ENCODE measurements around the gene NADSYN1.
"Not testable (repeated sequence)": the region's sequence is repeated elsewhere in the genome, so short reads cannot be mapped to it uniquely, and the experiment has no call there.

The NADSYN1 gene

DNA sequence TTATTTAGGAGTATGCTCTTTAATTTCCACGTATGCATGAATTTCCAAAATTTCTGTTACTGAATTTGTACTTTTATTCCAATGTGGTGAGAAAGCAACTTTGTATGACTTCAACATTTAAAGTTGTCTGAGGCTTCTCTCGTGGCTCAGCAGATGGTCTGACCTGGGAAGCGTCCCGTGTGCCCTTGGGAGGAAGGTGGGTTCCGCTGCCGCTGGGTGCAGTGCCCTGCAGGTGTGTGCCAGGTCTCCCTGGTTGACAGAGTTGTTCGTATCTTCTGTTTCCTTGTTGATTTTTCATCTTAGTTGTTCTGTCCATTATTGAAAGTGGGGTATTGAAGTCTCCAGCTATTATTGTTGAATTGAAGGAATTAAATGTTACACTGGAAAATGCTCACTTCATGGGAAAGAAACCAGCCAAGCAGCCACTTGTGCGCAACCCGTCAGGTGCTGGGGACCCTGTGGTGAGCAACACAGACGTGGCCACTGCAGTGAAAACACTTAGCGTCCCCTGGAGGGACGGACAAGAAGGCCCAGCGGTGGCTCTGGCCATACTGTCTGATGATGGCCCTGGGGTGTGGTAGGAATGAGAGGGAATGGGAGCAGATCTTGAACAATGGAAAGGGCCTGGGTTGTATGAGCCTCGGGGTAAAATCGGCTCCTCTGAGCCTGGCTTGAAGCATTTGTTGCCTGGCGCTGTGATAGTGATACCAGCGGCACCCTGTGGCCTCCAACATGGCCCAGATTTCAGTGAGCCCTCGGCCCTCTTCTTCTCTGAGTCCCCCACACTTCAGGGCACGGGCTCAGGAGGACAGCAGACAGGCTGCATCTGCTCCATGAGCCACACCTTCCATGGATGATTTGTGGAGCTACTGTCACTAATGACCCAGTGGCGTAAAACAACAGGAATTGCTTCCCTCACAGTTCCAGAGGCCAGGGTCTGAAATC lies 42.6 kb downstream of the NADSYN1 start:
- no peak for DNase-seq

DNA sequence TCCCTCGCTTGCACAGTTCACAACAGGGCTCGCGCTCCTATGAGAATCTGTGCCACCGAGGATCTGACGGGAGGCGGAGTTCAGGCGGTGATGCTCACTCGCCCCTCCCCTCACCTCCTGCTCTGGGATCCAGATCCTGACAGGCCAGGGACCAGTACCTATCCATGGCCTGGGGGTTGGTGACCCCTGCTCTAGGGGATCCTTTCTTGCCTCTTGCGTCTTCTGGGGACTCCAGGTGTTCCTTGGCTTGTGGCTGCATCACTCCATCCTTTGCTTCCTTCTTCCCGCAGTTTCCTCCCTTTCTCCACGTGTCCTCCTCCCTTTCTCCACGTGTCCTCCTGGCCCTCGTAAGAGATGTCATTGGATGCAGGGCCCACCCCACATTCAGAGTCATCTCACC lies 43.4 kb downstream of the NADSYN1 start:
- DNase-seq = no peak

DNA sequence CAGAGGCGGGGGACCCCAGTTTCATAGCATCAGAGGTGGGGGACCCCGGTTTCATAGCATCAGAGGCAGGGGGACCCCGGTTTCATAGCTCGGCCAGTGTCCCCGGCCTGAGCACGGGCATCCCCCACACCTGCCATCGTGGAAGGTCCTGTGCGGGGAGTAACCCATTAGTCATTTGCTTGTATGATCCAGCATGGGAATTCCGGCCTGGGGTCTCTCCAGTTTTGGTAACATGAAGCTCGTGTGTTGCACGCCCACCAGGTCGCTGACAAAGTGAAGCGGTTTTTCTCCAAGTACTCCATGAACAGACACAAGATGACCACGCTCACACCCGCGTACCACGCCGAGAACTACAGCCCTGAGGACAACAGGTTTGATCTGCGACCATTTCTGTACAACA lies 45.1 kb downstream of the NADSYN1 start:
- no peak for DNase-seq

DNA sequence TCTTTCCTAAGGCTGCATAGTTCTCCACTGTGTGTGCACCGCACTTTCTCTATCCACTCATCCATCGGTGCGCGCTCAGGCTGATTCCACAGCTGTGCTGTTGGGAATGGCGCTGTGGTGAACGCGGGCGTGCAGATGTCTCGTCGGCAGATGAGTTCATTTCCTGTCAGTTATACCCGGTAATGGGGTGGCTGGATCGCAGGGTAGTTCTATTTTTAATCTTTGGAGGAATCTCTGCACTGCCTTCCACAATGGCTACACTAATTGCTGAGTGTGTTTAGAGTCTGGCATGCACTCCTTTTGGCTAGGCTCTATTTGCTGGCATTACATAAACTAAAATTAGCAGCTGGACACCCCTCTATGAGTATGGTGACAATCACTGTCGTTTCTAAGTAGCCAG lies 46.1 kb downstream of the NADSYN1 start:
- DNase-seq = no peak

- no peak for DNase-seq
These were observed 46.5 kb downstream of the NADSYN1 start for GRCh38 chr11:71499546-71499945.

DNA sequence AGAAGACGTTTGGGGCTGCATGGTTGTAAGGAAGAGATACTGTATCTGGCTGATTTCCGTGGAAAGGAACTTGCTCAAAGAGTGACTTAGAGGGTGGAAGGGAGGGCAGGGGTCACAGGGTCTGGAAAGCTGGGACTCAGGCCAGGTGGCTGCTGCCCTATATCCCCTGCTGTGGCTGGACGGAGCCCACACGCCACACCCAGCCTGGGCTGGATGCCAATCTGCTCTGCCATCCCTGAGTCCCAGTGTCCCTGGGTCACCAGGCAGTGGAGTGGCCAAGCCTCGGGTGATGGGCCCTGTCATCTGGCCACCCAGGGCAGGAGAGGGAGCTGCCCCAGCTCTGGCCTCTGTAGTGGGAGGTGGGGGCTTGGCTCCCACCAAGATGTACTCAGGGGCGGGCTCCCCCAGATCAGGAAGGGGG lies 47.6 kb downstream of the NADSYN1 start:
- no peak for DNase-seq

GRCh38 chr11:71501071-71501985 lies 48.3 kb downstream of the NADSYN1 start:
- no peak for DNase-seq

DNA sequence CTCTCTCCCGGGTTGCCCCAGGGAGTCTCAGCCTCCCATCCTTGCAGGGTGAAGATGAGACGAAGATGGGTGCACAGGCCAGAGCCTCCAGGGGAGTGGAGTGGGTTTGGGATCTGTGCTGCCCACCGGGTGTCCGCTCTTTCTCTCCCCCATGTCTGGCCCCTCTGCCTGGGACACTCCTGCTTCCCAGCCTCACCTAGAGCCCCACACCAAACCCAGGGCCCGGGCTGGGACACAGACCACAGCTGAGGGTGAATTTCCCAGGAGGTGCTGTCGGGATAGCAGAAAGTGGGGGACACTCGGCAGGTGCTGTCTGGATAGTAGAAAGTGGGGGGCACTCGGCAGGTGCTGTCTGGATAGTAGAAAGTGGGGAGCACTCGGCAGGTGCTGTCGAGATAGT lies 49.0 kb downstream of the NADSYN1 start:
- DNase-seq = no peak

DNA sequence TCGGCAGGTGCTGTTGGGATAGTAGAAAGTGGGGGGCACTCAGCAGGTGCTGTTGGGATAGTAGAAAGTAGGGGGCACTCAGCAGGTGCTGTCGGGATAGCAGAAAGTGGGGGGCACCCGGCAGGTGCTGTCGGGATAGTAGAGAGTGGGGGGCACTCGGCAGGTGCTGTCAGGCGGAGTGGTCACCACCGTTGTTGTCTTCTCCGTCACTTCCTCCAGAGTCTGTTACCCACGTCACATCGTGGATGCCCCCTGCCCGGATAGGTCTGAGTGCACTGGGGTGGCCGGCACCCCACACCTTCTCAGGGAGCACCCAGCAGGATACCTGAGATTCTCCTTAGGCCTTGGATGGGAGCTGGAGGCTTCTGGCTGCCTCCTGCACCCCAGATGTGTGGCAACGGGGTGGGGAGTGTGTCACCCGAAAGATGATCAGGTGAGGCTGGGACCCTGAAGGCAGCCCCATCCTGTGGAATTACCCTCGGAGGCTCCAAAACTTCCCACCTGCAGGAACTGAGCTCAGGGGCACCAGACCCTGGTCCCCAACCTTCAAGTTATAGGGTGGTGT lies 50.0 kb downstream of the NADSYN1 start:
- DNase-seq = no peak

DNA sequence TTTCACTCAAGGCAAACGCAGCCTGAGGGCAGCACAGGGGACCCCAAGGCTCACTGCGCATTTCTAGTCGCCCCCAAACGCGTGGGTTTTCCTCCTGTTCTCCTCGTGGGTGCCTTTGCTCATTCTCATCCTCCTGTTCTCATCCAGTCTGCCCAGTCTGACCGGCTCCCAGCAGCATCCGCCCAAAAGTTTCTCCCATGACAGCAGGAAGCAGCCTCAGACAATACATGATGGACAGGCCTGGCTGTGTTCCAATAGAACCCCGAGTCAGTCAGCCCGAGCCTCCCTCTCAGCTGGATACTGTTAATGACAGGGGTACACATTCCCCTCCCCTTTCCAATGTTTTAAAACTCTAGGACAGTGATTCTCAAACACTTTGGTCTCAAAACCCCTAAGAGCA lies 51.5 kb downstream of the NADSYN1 start:
- DNase-seq = no peak

- no peak for DNase-seq
These were observed 52.0 kb downstream of the NADSYN1 start for GRCh38 chr11:71505001-71505400.

DNA sequence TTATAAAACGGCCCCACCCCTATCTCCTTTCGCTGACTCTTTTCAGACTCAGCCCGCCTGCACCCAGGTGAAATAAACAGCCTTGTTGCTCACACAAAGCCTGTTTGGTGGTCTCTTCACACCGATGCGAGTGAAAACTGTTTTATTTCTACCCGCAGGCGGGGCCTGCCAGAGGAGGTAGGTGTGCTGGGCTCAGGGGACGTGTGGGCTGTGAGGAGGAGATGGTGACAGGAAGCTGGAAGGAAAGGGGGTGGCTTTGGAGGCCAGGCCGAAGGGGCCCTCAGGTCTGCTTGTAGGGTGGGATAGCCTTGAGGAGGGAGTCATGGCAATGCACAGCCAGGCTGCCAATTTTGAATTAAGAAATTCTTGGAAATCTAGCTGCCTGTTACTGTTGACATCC lies 52.8 kb downstream of the NADSYN1 start:
- DNase-seq = no peak

- no peak for DNase-seq
These were observed 54.1 kb downstream of the NADSYN1 start for GRCh38 chr11:71507102-71507501.

- no peak for DNase-seq
These were observed 65.8 kb downstream of the NADSYN1 start for GRCh38 chr11:71518506-71519471.

GRCh38 chr11:71519546-71519945 lies 66.5 kb downstream of the NADSYN1 start:
- DNase-seq = no peak

- no peak for DNase-seq
These were observed 72.4 kb downstream of the NADSYN1 start for GRCh38 chr11:71525188-71525937.

- no peak for DNase-seq
These were observed 73.0 kb downstream of the NADSYN1 start for GRCh38 chr11:71525938-71526495.

DNA sequence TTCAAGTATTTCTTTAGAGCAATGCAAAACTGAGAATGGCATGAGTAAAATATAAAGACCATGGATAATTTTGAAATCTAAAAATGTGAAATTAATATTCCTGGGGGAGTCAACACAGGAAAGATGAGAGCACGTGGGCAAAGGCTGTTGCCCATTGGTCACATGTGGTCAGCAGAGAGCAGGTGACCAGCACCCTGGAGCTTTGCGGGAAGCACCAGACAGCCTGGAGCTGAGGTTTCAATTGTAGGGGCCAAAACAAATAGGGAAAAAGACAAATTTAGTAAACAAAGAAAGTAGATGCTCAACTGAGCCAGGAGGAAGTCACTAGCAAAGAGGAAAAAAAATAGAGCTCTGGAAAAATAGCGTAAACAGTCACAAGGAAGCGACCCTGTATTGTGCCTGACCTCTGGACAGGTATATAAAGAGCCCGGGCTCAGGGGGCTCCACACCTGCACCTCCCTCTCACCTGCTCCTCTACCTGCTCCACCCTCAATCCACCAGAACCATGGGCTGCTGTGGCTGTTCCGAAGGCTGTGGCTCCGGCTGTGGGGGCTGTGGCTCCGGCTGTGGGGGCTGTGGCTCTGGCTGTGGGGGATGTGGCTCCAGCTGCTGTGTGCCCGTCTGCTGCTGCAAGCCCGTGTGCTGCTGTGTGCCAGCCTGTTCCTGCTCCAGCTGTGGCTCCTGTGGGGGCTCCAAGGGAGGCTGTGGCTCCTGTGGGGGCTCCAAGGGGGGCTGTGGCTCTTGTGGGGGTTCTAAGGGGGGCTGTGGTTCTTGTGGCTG lies 74.0 kb downstream of the NADSYN1 start, which contains the start of gene KRTAP5-7:
Gene KRTAP5-7, plus strand, starts transcription at position 472 of the 780 bp plus-strand sequence. Its CDS starts 34 bp downstream, at position 506.
- DNase-seq = not testable (repeated sequence)

GRCh38 chr11:71527576-71528210 lies 74.7 kb downstream of the NADSYN1 start:
- DNase-seq = no peak

- DNase-seq = no peak
These were observed 77.6 kb downstream of the NADSYN1 start for GRCh38 chr11:71530602-71531001.
